Activated T-cell treated with anti-CD3 and anti-CD28 coated beads for 24 hours (primary cell): ENCODE measurements around the gene BARX1.
"Not testable (repeated sequence)": the region's sequence is repeated elsewhere in the genome, so short reads cannot be mapped to it uniquely, and the experiment has no call there.

ENCODE experiments used
- DNase-seq: peaks from one replicate; pipeline ENCODE4 v3.0.0-alpha.2; 2020; ENCODE audit warnings: low read depth

The BARX1 gene

GRCh38 chr9:93965830-93966577, 10.8 kb upstream of the BARX1 start:
- DNase-seq = no peak

GRCh38 chr9:93964685-93965084, 9.5 kb upstream of the BARX1 start:
- no peak for DNase-seq

- no peak for DNase-seq
Measured at GRCh38 chr9:93963969-93964368, 8.8 kb upstream of the BARX1 start.

- not testable (repeated sequence) for DNase-seq
Measured at GRCh38 chr9:93963489-93963888, 8.3 kb upstream of the BARX1 start.

GRCh38 chr9:93962561-93963440, 7.6 kb upstream of the BARX1 start:
- DNase-seq = peak; percentile 76

- DNase-seq = no peak
Measured at GRCh38 chr9:93962017-93962416, 6.9 kb upstream of the BARX1 start.

GRCh38 chr9:93960971-93961841, 6.1 kb upstream of the BARX1 start:
- no peak for DNase-seq

GRCh38 chr9:93960221-93960970, 5.2 kb upstream of the BARX1 start:
- no peak for DNase-seq

- no peak for DNase-seq
Measured at GRCh38 chr9:93959739-93960154, 4.6 kb upstream of the BARX1 start.

GRCh38 chr9:93958819-93959682, 3.9 kb upstream of the BARX1 start:
- no peak for DNase-seq

GRCh38 chr9:93958121-93958818, 3.1 kb upstream of the BARX1 start:
- no peak for DNase-seq

- DNase-seq = no peak
Measured at GRCh38 chr9:93955981-93956784, 1.0 kb upstream of the BARX1 start.

GRCh38 chr9:93954434-93955061, 607 bp downstream of the BARX1 start:
- DNase-seq = no peak

GRCh38 chr9:93953496-93954433, 1.4 kb downstream of the BARX1 start:
- DNase-seq = no peak

GRCh38 chr9:93952784-93953495, 2.2 kb downstream of the BARX1 start:
- DNase-seq = no peak

GRCh38 chr9:93952119-93952783, 2.9 kb downstream of the BARX1 start:
- no peak for DNase-seq
